GM18508 (cell line): ENCODE data around the gene NPAS3.

Experiments
- ATAC-seq: cut with Tn5 transposase; IDR thresholded peaks from one replicate; pipeline ENCODE4 v1.9.1; 2021; ENCODE audit warnings: moderate number of reproducible peaks; ENCODE audit not compliant: insufficient read depth, unreplicated experiment

Gene NPAS3

DNA sequence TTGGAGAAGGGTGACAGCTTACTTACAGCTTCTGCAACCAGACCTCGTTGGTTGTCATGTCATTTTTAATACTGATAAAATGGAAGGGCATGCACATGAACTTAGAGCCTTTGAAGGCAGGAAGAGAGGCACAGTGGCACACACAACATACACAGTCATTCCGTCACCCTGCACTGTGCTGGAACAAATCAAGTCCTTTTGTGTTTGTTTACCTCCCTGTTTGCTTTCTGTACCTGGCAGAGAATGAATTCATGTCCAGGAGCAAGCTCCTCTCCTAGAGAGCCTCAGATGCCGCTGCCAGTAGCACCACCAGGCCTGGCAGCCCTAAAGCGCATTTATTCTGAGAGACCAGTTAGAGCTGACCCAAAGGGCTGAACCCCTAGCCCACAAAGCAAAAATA lies 551.9 kb downstream of the NPAS3 start:
- no peak for ATAC-seq

DNA sequence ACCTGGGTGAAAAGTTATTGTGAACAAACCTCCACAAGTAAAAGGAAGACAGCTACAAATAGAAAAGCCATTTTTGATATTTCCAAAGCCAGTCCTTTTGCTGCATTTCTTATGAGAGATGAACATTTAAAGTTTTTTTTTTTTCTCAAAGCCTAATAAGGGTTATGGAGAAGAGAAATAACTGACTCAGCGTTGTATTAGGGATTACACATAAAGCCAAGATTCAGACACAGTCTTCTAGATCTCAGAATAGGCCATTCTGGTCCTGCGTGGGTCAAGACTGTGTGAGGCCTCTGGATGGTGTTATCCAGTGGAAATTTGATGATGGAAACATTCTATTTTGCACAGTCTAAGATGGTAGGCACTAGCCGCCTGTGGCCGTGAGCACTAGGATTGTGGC lies 552.4 kb downstream of the NPAS3 start:
- ATAC-seq, result no peak

DNA sequence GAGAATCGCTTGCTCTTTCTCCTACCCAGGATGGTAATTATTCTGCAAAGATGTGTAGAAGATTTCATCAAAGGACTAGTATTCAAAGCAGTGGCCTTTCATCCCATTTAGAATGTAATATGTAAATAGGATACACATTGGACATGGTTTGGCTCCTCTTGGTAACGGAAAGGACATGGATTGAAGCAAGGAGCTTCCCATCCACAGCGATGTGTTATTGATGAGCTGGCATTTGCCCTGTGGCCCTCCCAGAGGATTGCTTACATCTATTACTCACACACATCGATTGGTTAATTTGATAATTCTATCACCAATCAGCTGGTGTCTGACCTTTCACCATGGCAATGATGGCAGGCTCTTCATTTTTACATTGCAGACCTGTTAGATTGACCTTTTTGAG lies 553.8 kb downstream of the NPAS3 start:
- ATAC-seq, result no peak

DNA sequence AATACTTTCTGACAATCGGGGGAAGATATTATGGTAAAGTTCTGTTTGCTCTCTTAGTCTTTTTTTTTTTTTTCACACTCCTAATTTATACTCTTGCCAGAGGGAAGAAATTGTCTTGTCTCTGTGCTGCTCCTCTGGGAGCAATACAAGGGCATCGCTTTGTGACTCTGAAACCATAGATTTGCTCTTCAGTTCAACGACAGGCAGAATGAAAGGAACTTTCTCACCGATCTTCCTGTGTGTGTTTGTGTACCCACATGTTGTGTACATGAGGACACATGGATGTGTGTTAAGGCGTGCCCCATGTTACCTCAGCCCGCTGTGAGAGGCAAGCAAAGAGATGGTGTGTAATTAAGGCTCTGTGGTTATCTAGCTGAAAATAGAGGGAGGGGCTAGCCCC lies 554.6 kb downstream of the NPAS3 start:
- ATAC-seq, result no peak

DNA sequence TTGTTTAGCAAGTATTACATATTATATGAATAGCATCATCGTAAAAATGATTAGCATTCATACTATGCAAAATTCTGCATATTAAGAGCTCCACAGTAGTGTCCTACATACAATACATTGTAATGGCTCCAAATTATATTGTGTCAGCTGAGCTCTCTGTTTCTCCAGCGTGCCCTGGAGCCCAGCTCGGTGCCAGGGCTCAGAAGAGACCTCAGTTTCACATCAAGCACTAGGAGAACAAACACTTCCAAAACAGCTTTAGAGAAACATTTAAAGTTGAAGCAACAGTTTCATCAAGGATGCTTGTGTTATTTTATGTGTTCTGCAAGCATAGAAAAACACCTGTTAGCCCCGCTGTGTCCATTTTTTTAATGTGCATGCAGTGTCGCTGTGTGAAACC lies 555.3 kb downstream of the NPAS3 start:
- no peak for ATAC-seq

DNA sequence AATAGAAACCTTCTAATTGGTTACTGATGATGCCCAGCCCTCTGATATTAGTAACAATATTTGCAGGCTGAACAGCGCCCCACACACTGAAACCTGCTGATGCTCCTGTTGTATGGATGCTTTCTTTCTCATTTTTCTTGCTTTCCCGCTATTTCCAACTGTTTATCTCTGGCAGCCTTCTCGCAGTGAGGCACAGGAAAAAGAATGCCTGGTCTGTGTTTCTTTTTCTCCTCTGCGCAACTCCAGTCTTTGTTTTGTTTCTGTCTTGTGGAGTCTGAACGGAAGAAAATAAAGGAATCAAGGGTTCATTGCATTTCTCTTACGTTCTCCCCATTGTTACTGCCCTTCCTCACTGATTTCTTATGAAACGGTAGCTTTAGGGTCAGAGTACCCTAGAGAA lies 561.0 kb downstream of the NPAS3 start:
- no peak for ATAC-seq

DNA sequence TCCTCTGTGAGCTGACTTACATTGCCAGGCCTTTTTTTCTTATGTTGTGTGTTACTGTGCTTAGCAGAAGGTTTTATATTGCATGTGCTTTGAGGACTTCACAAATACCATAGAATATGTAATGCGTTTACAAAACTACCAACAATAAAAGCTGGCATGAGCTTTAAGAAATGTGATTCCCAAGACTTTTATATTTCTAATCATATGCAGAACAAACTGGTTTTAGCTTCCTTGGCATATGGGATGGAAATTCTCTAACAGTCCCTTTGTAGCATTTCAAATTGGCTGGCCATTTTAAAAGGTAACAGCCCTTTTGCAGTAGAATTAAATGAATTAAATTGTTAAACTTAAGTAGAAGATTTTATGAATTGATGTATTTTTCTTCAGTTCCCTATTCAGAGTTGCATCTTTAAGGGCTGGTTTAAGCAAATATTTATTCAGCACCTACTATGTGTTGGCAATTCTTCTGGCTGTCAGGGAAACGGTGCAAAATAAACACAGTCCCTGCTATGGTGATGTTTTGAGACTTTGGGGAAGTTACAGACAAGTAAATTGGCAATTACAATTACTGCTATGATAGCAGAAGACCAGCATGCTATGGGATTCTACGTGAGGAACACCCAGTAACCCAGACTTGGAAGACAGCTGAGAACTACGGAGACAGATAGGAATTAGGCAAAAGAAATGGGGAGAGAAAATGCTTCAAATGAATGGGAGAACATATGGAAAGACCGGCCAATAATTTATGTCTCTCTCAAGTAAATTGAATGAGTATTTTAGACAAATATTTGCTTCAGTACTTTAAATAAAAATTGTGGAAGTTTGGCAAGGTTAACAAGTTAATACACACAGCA lies 565.8 kb downstream of the NPAS3 start:
- no peak for ATAC-seq

DNA sequence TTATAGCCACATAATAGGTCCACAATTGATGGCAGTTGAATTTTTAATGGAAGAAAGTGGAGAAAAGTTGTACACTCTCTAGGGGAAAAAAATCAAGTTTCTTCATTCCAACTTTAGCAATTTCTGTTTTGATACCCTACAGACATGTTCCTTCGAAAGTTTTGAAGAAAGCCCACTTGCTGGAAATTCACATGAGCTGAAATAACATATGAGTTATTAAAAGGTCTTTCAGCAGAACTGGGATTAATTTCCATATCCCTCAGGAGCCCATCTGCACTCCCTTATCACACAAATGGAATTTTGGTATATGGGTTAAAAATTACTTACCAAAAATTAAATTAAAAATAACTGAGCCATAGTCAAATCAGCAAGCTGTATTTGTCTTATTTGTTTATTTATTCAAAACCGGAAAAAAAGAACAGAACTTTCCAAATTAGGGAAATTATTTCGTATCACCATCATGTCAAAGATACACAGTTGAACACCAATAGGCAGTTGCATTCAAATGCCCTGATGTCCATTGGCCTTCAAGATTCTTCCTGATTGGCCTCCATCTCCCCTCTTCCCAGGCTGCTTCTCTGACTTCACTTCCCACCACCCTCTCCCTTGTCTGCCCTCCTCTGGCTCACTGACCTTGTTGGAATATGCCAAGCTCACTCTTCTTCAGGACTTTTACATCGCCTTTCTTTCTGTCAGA lies 566.7 kb downstream of the NPAS3 start:
- ATAC-seq, result no peak

DNA sequence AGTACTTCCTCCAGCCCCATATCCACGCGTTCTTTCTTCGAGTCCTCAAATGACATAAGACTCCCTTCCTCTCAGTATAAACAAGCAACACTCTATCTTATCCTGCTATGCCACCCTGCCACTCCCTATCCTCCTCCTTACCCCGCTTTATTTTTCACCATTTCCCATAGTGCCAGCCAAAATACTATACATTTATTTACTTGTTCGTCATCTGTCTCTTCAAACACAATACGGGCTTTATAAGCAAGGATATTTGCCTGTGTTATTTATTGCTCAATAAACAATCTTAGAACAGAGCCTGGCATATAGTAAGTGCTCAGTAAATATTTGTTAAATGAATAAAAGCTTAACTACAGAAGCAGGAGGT lies 567.3 kb downstream of the NPAS3 start:
- ATAC-seq, result no peak

DNA sequence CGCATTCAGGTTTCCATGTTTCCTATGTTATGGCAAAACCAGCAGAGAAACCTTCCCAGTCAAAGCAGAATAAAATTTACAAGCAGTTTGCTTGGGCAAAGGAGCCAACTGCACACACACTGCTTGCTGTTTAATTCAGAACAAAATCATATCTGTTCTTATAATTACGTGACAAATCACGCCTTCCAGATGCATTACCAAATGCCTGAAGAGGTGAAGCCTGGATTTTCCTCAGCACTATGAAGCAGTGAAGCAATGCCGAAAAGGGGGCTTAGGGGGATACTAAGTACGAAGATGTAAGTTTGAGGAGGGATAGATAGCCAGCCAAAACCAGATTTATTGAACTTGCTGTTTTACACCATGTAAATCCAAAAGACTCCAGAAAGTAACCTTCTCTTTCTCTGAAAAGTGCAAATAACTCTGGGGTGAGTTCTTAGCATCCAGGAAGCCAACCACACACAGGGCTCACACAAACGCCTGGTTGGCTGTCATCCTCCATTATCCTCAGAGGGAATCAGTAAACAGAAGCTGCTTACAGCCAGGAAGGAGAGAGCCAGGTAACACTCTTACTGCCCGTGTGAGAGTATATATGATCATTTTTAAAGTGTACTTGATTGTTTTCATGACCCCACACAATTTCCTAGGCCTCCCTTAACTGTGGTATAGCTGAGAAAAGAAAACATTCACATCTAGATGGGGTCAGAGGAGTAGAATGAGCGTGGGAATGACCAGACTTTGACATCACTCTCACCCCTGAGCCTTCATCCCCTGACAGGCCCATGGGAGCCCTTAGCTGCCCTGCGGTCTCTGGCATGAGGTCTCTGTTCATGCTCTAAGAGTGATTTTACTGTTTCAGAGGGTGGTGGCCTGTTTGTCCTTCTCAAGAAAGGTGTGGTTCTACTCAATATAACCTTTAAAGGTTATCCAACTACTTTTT lies 569.7 kb downstream of the NPAS3 start:
- ATAC-seq, result no peak

DNA sequence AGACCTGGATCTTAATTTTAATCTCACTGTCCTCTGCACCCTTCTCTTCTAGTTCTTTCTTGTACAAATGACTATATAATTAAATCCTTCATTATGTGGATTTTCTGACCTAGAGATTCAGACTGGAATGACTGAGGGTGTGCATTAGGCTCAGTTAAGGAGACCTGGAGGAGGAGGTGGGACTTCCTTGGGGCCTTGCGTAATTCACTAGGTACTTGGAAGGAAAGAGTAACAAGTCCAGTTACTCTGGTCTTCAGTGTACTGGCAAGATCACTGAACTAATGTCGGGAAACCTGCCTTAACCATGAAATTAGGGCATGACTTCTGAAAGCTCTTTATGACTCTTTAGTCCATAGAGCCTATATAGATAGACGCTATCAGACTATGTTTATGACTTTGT lies 570.8 kb downstream of the NPAS3 start:
- no peak for ATAC-seq

DNA sequence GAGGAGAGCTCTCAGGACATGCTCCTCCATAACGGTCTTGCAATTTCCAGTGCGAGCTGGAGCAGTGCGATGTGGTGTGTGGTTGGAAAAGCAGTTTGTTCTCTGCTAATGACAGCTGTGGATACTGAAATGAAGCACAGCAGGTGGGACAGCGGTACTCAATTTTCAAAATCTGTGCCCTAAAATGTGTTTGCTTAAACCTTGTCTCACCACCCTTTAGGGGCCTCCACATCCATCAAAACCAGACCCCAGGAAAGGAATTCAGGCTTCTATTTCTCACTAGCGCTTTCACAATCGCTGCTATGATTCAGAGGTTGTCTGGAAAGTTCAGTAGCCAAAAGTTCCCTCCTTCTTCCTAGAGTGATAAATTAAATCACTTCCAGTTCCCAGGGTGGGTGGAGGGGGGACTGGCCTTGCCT lies 571.4 kb downstream of the NPAS3 start:
- no peak for ATAC-seq

DNA sequence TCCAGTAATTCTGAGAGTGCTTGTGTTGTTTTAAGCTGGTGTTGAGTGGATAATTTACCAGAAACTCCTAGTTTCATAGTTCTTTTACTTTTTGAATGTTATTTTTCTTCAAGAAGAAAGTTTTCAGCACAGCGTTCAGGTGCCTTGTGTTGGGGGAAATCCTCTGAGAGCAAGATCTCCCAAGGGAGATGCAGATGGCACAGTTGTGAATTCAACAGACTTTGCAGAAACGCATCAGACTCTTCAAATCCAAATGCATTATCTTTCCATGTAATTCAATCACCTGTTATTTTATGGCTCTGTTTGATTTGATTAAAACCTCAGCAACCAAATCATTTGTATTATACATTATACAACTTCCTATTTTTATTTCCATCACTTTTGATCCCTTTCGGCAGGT lies 572.3 kb downstream of the NPAS3 start:
- ATAC-seq, result no peak

DNA sequence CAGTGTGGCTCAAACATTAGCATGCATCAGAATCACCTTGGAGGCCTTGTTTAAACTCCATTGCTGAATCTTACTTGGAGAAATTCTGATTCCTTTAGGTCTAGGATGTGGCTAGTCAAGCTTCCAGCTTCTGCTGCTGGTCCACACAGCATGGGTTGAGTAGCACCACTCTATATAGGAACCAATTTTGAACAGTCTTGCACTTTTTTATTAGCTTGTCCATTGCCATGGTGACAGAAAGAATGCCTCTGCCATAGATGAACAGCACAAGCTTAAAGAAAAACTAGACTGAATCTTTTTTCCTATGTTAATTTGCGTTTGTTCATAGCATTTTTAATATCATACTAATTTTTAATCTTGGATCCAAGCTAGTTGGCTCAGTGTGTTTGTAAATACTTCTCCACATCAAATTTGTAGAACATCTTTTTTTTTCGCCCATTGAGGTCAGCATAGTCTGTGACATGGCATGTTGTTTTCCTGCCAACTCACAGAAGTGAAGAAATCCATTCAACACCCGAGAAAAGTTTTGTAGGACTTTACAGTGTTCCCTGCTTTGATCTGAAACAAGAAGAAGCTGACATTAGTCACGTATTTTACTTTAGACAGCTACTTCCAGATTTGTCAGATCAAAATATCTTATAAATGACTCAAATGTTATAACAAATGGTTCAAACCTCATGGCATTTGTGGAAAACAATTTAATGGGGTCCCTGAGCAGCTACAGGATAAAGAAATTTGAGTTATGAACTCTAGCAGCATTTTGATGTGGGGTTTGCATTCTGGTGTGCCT lies 573.4 kb downstream of the NPAS3 start:
- no peak for ATAC-seq

DNA sequence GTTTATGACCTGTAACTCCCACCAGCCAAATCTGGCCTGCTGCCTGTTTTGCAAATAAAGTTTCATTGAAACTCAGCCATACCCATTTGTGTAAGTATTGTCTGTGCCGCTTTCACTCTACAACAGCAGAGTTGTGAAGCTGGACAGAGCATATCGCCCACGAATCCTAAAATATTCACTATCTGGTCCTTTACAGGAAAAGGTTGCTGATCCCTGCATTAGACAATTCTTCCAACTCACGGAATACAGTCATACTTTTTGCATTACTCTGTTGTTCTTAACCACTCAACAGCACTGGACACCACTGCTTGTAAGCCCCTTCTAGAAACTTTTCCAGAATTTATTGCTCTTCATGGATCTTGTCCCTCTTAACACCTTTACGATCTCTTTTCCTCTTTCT lies 576.8 kb downstream of the NPAS3 start:
- ATAC-seq, result no peak

DNA sequence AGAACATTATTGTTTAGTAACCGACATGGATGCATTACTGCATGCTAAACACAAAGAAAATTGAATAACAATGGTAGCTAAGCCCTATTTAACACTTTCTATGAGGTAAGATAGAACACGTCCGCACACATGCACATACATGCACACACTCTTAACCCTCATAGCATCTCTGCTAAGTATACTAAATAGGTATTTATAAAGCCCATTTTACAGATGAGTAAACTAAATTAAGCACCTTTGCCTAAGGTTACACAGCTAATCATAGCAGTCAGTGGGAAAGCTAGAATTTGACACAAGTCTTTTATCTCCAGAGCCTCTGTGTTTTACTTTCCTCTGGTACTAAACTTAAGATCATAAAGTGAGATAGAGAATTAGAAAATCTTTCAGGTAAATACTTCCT lies 577.2 kb downstream of the NPAS3 start:
- ATAC-seq, result no peak

DNA sequence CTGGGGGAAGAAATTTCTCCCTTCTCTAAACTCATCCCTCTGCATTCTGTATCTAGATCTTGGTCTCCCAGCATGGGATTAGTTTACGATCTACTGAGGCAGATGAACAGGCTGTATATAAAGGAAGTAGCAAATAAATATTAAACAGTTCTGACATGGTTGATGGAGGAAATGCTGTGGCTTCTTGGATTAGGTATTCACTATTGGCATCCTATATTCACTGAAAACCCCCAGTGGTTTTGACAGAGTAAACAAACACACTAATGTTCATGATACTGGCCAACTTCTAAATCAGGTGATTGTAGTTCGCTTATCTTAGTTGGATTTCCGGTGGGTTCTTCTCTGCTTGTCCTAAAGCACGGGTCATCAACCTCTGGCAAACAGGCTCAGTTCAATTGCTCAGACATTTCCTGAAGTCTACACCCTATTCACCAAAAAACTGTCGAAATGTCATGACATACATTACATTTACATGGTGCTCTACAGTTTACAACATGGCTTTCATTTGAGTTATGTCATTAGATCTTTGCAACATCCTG lies 578.3 kb downstream of the NPAS3 start:
- ATAC-seq, result no peak

DNA sequence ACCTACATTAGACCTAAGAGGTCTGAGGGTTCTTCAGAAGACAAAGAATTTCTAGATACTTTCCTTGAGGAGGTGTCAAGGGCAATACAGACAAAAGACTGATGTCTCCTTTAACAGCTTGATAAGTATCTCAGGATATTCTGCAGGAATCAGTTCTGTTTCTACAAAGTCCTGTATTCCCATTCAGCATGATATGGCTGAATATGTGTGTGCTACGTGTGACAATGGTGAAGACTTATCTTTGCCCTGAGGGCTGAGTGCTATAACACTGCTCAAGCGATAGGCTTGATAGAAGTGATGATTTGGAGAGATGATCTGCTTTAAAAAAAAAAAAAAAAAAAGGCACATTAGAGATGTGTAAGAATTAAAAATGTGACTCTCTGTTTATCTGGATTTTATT lies 582.5 kb downstream of the NPAS3 start:
- no peak for ATAC-seq

DNA sequence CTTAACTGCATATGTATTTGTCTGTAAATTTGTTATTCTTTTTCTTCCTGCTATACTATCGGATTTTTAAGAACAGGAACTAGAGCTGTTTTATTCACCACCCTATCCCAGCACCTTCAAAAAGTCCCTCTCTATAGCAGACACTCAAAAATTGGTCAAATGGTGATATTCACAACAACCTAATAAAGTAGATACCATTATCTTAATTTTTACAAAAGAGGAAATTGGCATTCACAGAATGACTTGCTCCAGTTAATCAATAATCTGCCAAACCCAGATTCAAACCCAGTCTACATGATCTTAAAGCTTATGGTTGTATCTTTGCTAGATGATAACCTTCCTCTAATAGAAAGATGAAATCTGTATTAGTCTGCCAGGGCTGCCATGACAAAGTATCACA lies 585.6 kb downstream of the NPAS3 start:
- ATAC-seq, result peak; percentile 95

DNA sequence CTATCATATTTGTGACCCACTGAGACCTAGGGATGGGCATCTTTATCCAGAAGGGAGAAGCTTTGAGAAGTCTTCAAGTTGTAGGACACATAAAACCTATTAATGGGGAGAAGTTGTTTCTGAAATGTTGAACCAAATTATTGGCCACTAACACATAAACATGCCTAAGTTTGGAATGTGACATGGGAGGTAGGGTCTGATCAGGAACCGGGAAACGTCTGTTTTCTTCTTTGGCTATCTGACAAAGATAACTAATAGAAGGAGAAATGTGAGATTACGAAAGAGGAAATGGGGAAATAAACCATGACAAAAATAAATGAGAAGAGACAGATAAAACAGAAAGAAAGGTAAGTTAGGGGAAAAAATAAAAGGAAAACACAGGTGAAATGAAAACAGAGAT lies 586.9 kb downstream of the NPAS3 start:
- no peak for ATAC-seq
